OCI-LY7 (cell line): ENCODE measurements around the gene ARFIP2. TPM values are rescaled to one million over a fixed set of nuclear protein-coding genes. Genes with fewer than 3 reads are reported as not detected.

ENCODE experiments used
- BruUV-seq: library from RNA; stranded (reverse); fragments of 400-500 nt; replicated peaks from 2 replicates; lab custom pipeline; 2021; lab: Mats Ljungman, UMichigan
- CTCF ChIA-PET: fragments of 300-600 bp; sonication (Branson Sonifier 250); formaldehyde crosslinking; loops from one replicate; lab custom pipeline; 2022; ENCODE audit warnings: antibody characterized with exemption; ENCODE audit not compliant: unreplicated experiment; lab: Charles Lee
- POLR2A ChIA-PET: fragments of 300-600 bp; sonication (Branson Sonifier 250); formaldehyde crosslinking; loops from one replicate; lab custom pipeline; 2022; ENCODE audit warnings: antibody characterized with exemption; lab: Charles Lee
- DNase-seq: peaks from one replicate; pipeline ENCODE4 v3.0.0-alpha.2; 2015; ENCODE audit warnings: low spot score
- H2AFZ ChIP-seq: fragments of 200-600 bp; sonication (generic), shearing (Covaris generic); 2 replicates; pipeline ENCODE4 v1.6.1; 2014; ENCODE audit warnings: mild to moderate bottlenecking, antibody characterized with exemption, low read length, moderate library complexity
- H3K27ac ChIP-seq: fragments of 200-600 bp; sonication (generic); 2 replicates; pipeline ENCODE4 v1.5.1; 2014; ENCODE audit warnings: mixed run types, low read depth, mild to moderate bottlenecking, moderate library complexity, low read length, inconsistent platforms; ENCODE audit not compliant: poor library complexity, severe bottlenecking
- H3K36me3 ChIP-seq: fragments of 200-600 bp; sonication (generic); 2 replicates; pipeline ENCODE4 v1.6.1; 2014; ENCODE audit warnings: mild to moderate bottlenecking, antibody characterized with exemption, low read length, moderate library complexity, mixed read lengths; ENCODE audit not compliant: insufficient read depth
- H3K4me1 ChIP-seq: fragments of 200-600 bp; sonication (generic); 2 replicates; pipeline ENCODE4 v1.5.1; 2014; ENCODE audit warnings: mild to moderate bottlenecking, low read length; ENCODE audit not compliant: insufficient read depth, poor library complexity, severe bottlenecking
- H3K4me2 ChIP-seq: fragments of 200-600 bp; sonication (generic); 2 replicates; pipeline ENCODE4 v1.6.1; 2014; ENCODE audit warnings: mild to moderate bottlenecking, low read length
- H3K4me3 ChIP-seq: fragments of 200-600 bp; sonication (generic); 2 replicates; pipeline ENCODE4 v1.5.1; 2014; ENCODE audit warnings: mild to moderate bottlenecking, low read depth, low read length; ENCODE audit not compliant: poor library complexity, severe bottlenecking
- H3K79me2 ChIP-seq: fragments of 200-600 bp; sonication (generic); 2 replicates; pipeline ENCODE4 v1.6.1; 2016; ENCODE audit warnings: low read depth, mild to moderate bottlenecking, low read length, moderate library complexity, mixed read lengths; ENCODE audit not compliant: insufficient read depth
- H3K9me2 ChIP-seq: fragments of 200-600 bp; sonication (generic); 2 replicates; pipeline ENCODE4 v1.6.1; 2016; ENCODE audit warnings: mild to moderate bottlenecking, low read length, mixed read lengths; ENCODE audit not compliant: insufficient read depth
- H3K9me3 ChIP-seq: fragments of 200-600 bp; sonication (generic); 2 replicates; pipeline ENCODE4 v1.6.1; 2014; ENCODE audit warnings: mild to moderate bottlenecking, mixed run types, low read length, mixed read lengths
- H4K20me1 ChIP-seq: fragments of 200-600 bp; sonication (generic); 2 replicates; pipeline ENCODE4 v1.6.1; 2014; ENCODE audit warnings: mild to moderate bottlenecking, antibody characterized with exemption, low read length, moderate library complexity, mixed read lengths; ENCODE audit not compliant: insufficient read depth
- CTCF ChIP-seq: fragments of 200-600 bp; sonication (generic); conservative IDR thresholded peaks from 2 replicates; pipeline ENCODE4 v1.5.1; 2014; ENCODE audit warnings: mild to moderate bottlenecking, antibody characterized with exemption, low read length, moderate library complexity, mixed read lengths
- EZH2phosphoT487 ChIP-seq: fragments of 200-600 bp; sonication (generic); IDR thresholded peaks from 2 replicates; pipeline ENCODE4 v1.6.1; 2018; ENCODE audit warnings: low read depth, borderline replicate concordance, mild to moderate bottlenecking, mixed run types, antibody characterized with exemption, low read length, moderate library complexity, mixed read lengths
- intact Hi-C: fragments of 100-400 bp; cut with micrococcal nuclease; formaldehyde crosslinking; loops from one replicate; pipeline ENCODE4 v1.10.0; 2022; ENCODE audit not compliant: unreplicated experiment
- total RNA-seq, 2 experiments: library from RNA; depleted of rRNA in 1 of 2; stranded (reverse); fragments of >200 nt in 1 of 2; shearing (Covaris generic) in 1 of 2; gene quantifications; 2 replicates each; pipeline ENCODE4 v1.2.3, GENCODE V29; 2014 to 2022

Gene ARFIP2
- total RNA-seq, 2 experiments from 2014 or later = 40.7 to 49.0 TPM

DNA sequence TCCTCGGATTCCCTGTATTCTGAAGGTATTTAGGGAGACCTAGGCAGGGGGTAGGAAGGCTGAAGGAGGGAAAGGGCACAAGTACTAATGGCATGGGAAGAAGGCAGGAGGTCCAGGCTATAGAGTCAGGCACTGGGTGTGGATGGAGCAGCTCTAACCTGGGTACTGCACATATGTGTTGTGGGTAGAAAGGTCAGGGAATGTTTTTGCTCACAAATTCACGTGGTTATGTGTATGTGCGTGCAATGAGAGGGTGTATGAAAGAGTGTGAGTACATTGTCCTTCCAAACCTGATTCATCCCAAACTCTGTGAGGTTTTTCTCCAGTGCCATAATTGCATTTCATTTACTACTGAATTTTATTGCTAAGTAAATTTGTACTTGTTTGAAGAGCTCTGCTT lies 39.1 kb upstream of the ARFIP2 start:
- H3K9me3 ChIP-seq = no peaks in the 10 kb centered on the region
- no peak overlapping the region for H3K4me3 ChIP-seq
- H3K9me2 ChIP-seq = no peaks in the 10 kb centered on the region
- ChIA-PET POLR2A (interaction anchor here (0.6 kb wide), 1 partner anchor 8 kb away, joined by 3 read pairs; no protein-coding TSS in a partner anchor), CTCF (no interaction called here)
- H3K27ac ChIP-seq = no peak overlapping the region
- no peaks in the 10 kb centered on the region for H3K4me1 ChIP-seq
- H4K20me1 ChIP-seq = no peaks in the 10 kb centered on the region
- H3K79me2 ChIP-seq = no peaks in the 10 kb centered on the region
- H3K4me2 ChIP-seq = no peak overlapping the region
- no TSS peak for BruUV-seq
- TF ChIP-seq EZH2phosphoT487 (no peak), CTCF (no peak)
- H3K36me3 ChIP-seq = peaks cover 46% of the 10 kb centered on the region
- no peak for DNase-seq
- H2AFZ ChIP-seq = no peak overlapping the region
- intact Hi-C loops = no loop called here

DNA sequence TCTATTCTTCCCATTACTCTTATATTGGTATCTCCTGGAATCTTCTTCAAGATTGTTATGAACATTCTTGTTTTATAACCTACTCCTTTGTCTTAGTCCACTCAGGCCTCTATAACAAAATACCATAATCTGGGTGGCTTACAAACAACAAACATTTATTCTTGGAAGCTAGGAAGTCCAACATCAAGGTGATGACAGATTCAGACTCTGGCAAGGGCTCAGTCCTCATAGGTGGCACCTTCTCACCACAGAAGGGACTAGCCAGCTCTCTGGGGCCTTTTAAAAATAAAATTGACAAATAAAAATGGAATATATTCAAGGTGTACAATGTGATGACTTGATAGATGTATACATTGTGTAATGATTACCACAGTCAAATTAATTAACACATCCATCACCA lies 35.7 kb upstream of the ARFIP2 start:
- Histone ChIP-seq H3K4me3 (no peak overlapping the region), H3K27ac (no peak overlapping the region), H4K20me1 (no peaks in the 10 kb centered on the region), H3K4me2 (no peak overlapping the region), H2AFZ (no peak overlapping the region), H3K79me2 (no peaks in the 10 kb centered on the region), H3K9me2 (no peaks in the 10 kb centered on the region), H3K36me3 (peaks cover 75% of the 10 kb centered on the region), H3K4me1 (no peaks in the 10 kb centered on the region), H3K9me3 (peaks cover 7% of the 10 kb centered on the region; the same call in 1 of the 2 replicates)
- ChIA-PET CTCF (no interaction called here), POLR2A (no interaction called here)
- TF ChIP-seq CTCF = no peak
- BruUV-seq = no TSS peak
- DNase-seq = no peak
- intact Hi-C loops = no loop called here

DNA sequence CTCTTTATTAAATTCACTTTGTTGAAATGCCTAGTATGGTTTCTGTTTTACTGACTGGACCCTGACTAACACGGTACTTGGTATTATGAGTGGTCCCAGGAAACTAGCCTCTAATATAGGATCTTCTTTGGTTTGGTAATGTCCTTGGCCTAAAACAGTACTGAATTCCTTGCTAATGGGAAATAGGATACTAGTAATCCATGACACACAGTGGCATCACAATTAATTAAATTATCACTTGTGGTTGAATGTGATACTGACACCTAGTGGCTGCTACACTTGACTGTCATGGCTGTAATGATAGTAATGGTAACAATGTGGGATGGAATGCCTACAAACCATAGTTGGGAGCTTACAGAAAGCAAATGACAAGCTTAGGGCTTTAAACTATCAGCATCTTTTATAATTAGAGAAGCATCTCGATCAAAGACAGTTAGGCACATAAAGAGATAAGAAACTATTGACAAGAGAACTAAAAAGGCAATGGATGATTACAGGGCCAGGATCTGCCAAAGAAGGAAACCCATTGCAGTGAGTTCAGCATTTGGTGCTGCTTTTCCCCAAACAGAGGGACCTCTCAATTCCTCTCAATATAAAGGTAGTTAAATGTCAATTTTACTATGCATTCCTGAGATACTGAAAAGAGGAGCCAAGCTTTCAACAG lies 24.6 kb upstream of the ARFIP2 start:
- Histone ChIP-seq H3K9me2 (no peaks in the 10 kb centered on the region), H3K4me2 (no peak overlapping the region), H2AFZ (no peak overlapping the region), H3K4me3 (no peak overlapping the region), H3K27ac (no peak overlapping the region), H3K36me3 (peaks cover 31% of the 10 kb centered on the region; the same call in 1 of the 2 replicates), H3K9me3 (no peaks in the 10 kb centered on the region), H3K79me2 (no peaks in the 10 kb centered on the region), H4K20me1 (no peaks in the 10 kb centered on the region), H3K4me1 (no peaks in the 10 kb centered on the region)
- peak; percentile 65 for DNase-seq
- BruUV-seq = no TSS peak
- intact Hi-C loops = loop anchor here (1.0 to 2.0 kb wide), 2 partner anchors 63 to 126 kb away; no protein-coding TSS in a partner anchor
- CTCF ChIA-PET = interaction anchor here (1.0 to 3.1 kb wide), 3 partner anchors 62 to 201 kb away, joined by 3 to 26 read pairs (median 4); no protein-coding TSS in a partner anchor
- POLR2A ChIA-PET = interaction anchor here (0.6 to 1.8 kb wide), 5 partner anchors 12 to 141 kb away, joined by 3 to 5 read pairs (median 3); partner anchors contain the start of gene TIMM10B
- TF ChIP-seq CTCF (peak; percentile 99), EZH2phosphoT487 (no peak)
